ENCODE data around the gene KIRREL3. TPM values are rescaled to one million over a fixed set of nuclear protein-coding genes. Genes with fewer than 3 reads are reported as not detected.

KIRREL3 gene
- total and polyA plus RNA-seq, 2 of the 4 experiments (the other 2 are of a cell fraction) = 10.9 to 15.9 TPM

GRCh38 chr11:126710804-126711399, 289.7 kb downstream of the KIRREL3 start:
- in situ Hi-C loops (cut with MboI; ENCODE audit: low sequenced_read_pairs) = loop anchor here (25.0 kb wide), 2 partner anchors 399 to 626 kb away; partner anchors contain the start of gene DCPS
- no TSS peak for BruUV-seq (replicated peaks)
- no peak overlapping the region for H3K4ac ChIP-seq (ENCODE audit: low read depth, low read length)

More at GRCh38 chr11:126710804-126711399, 289.7 kb downstream of the KIRREL3 start:
- H3K9me1 ChIP-seq (ENCODE audit: insufficient read depth, low read length) = no peaks in the 10 kb centered on the region
- POLR2A ChIA-PET (ENCODE audit: unreplicated experiment) = no interaction called here
- no peak overlapping the region for H2BK5ac ChIP-seq (ENCODE audit: low read depth, low read length, poor library complexity, severe bottlenecking)
- H3K4me3 ChIP-seq (ENCODE audit: insufficient read depth, low read depth, low read length) = no peak overlapping the region
- no peak overlapping the region for H3K14ac ChIP-seq (replicated peaks; ENCODE audit: low read depth, low read length)
- no peak overlapping the region for H3K9ac ChIP-seq (ENCODE audit: low read depth, low read length)
- WGBS, 2 experiments (ENCODE audit: extremely low coverage in 2 of 2, insufficient read length in 1 of 2) = no CpG with 5 or more reads among the region's 4 CpGs
- H2BK120ac ChIP-seq (ENCODE audit: low read depth, low read length) = no peak overlapping the region
- no peak overlapping the region for H2AK9ac ChIP-seq (replicated peaks; ENCODE audit: low read depth, low read length, poor library complexity)
- H4K91ac ChIP-seq (ENCODE audit: insufficient read depth, low read depth, low read length) = no peak overlapping the region
- no peaks in the 10 kb centered on the region for H3K9me3 ChIP-seq (ENCODE audit: control insufficient read depth, insufficient read depth, low read length)
- H2AFZ ChIP-seq (replicated peaks; ENCODE audit: low read length, poor library complexity) = no peak overlapping the region
- dilution Hi-C loops (cut with HindIII; ENCODE audit: low sequenced_read_pairs, unreplicated experiment) (no loop called here), intact Hi-C loops (cut with micrococcal nuclease) (loop anchor here (10.0 kb wide), 1 partner anchor 266 kb away; no protein-coding TSS in a partner anchor)
- H3K23ac ChIP-seq (ENCODE audit: low read depth, low read length) = no peak overlapping the region
- no peaks in the 10 kb centered on the region for H3K36me3 ChIP-seq (ENCODE audit: control insufficient read depth, insufficient read depth, low read length)
- no peak for TF ChIP-seq RCOR1 (IDR thresholded peaks at IDR 0.05; ENCODE audit: insufficient replicate concordance, low read length)
- no peak for TF ChIP-seq MXI1 (IDR thresholded peaks at IDR 0.05; ENCODE audit: borderline replicate concordance, low read depth, low read length)
- TF ChIP-seq, protein P1, sequence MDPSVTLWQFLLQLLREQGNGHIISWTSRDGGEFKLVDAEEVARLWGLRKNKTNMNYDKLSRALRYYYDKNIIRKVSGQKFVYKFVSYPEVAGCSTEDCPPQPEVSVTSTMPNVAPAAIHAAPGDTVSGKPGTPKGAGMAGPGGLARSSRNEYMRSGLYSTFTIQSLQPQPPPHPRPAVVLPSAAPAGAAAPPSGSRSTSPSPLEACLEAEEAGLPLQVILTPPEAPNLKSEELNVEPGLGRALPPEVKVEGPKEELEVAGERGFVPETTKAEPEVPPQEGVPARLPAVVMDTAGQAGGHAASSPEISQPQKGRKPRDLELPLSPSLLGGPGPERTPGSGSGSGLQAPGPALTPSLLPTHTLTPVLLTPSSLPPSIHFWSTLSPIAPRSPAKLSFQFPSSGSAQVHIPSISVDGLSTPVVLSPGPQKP (IDR thresholded peaks at IDR 0.05; ENCODE audit: borderline replicate concordance, low read depth, low read length) = no peak
- no peak for TF ChIP-seq MAFK (IDR thresholded peaks at IDR 0.05; ENCODE audit: low read depth, low read length)
- TF ChIP-seq CEBPB (IDR thresholded peaks at IDR 0.05; ENCODE audit: low read depth, low read length) = no peak
- no peak for TF ChIP-seq RAD21 (IDR thresholded peaks at IDR 0.05; ENCODE audit: low read length)
- no peak for TF ChIP-seq FOS (IDR thresholded peaks at IDR 0.05; ENCODE audit: low read depth, low read length)
- TF ChIP-seq MAZ (IDR thresholded peaks at IDR 0.05; ENCODE audit: borderline replicate concordance, low read depth, low read length) = no peak
- TF ChIP-seq SMC3 (IDR thresholded peaks at IDR 0.05; ENCODE audit: low read depth, low read length) = no peak
- no peak for TF ChIP-seq RFX5 (IDR thresholded peaks at IDR 0.05; ENCODE audit: low read depth, low read length)
- no peak for TF ChIP-seq POLR2A (IDR thresholded peaks at IDR 0.05; ENCODE audit: low read depth, low read length)
- no peak for TF ChIP-seq NFE2L2 (IDR thresholded peaks at IDR 0.05; ENCODE audit: low read depth, low read length)
- TF ChIP-seq CTCF (conservative IDR thresholded peaks at IDR 0.05; ENCODE audit: low read depth, low read length) = no peak
- TF ChIP-seq BHLHE40 (IDR thresholded peaks at IDR 0.05; ENCODE audit: low read depth, low read length) = no peak
- TF ChIP-seq CHD1 (IDR thresholded peaks at IDR 0.05; ENCODE audit: low read depth, low read length) = no peak
- no peak for TF ChIP-seq USF2 (IDR thresholded peaks at IDR 0.05; ENCODE audit: low read depth, low read length)
- ATAC-seq (ENCODE audit: low read depth) (no peak), DNase-seq (no peak)
- H4K20me1 ChIP-seq (ENCODE audit: insufficient read depth, low read length) = no peaks in the 10 kb centered on the region
- H3K4me1 ChIP-seq (ENCODE audit: control insufficient read depth, insufficient read depth, low read length) = peaks cover 4% of the 10 kb centered on the region; the same call in 1 of the 2 replicates
- no peak overlapping the region for H3K4me2 ChIP-seq (ENCODE audit: low read depth, low read length)
- no peak overlapping the region for H3K56ac ChIP-seq (ENCODE audit: extremely low read depth, insufficient read depth, low read length)
- H3K27me3 ChIP-seq (ENCODE audit: control insufficient read depth, insufficient read depth, low read length) = no peaks in the 10 kb centered on the region
- H3K27ac ChIP-seq (ENCODE audit: insufficient read depth, low read length) = no peak overlapping the region
- no peak overlapping the region for H2BK20ac ChIP-seq (ENCODE audit: low read depth, low read length)
- peaks cover 3 to 7% of the 10 kb centered on the region in 2 experiments; a peak in 2 of 4 replicates for H3K79me1 ChIP-seq (ENCODE audit: low read depth in 1 of 2, low read length in 2 of 2)
- H4K8ac ChIP-seq (ENCODE audit: low read depth in 2 of 2, low read length in 2 of 2) = no peak overlapping the region
- no peak overlapping the region for H4K5ac ChIP-seq (ENCODE audit: low read depth, low read length)
- no peak overlapping the region for H2AK5ac ChIP-seq (ENCODE audit: low read depth, low read length)
- CTCF ChIA-PET = interaction anchor here (0.6 to 1.0 kb wide), 2 partner anchors 46 to 280 kb away, joined by 4 read pairs; no protein-coding TSS in a partner anchor
- no peak overlapping the region for H2BK15ac ChIP-seq (ENCODE audit: low read depth, low read length)
- H3K18ac ChIP-seq (ENCODE audit: low read depth, low read length) = no peak overlapping the region

All from IMR-90 (cell line).